H9 (cell line): Measurements from ENCODE around the gene S100Z. TPM values are rescaled to one million over a fixed set of nuclear protein-coding genes. Genes with fewer than 3 reads are reported as not detected.

Experiments
- DNase-seq: peaks from one replicate; pipeline ENCODE4 v3.0.0-alpha.2; 2017
- H2AFZ ChIP-seq: one replicate; pipeline ENCODE4 v1.6.1; 2013; ENCODE audit warnings: mild to moderate bottlenecking, low read length, control low read depth, moderate library complexity
- H2AK5ac ChIP-seq: 2 replicates; pipeline ENCODE4 v1.6.1; 2013; ENCODE audit warnings: low read length, control low read depth, mixed read lengths; ENCODE audit not compliant: insufficient read length
- H2BK120ac ChIP-seq: one replicate; pipeline ENCODE4 v1.6.1; 2013; ENCODE audit warnings: low read depth, mild to moderate bottlenecking, low read length, control low read depth, inconsistent platforms; ENCODE audit not compliant: poor library complexity, severe bottlenecking
- H2BK12ac ChIP-seq: 2 replicates; pipeline ENCODE4 v1.6.1; 2013; ENCODE audit warnings: low read length, control low read depth, mixed read lengths, low read depth; ENCODE audit not compliant: insufficient read length
- H2BK15ac ChIP-seq: 2 replicates; pipeline ENCODE4 v1.6.1; 2013; ENCODE audit warnings: low read depth, low read length, control low read depth
- H2BK20ac ChIP-seq: one replicate; pipeline ENCODE4 v1.6.1; 2013; ENCODE audit warnings: low read depth, mild to moderate bottlenecking, low read length, control low read depth, inconsistent platforms; ENCODE audit not compliant: poor library complexity, severe bottlenecking
- H2BK5ac ChIP-seq: 2 replicates; pipeline ENCODE4 v1.6.1; 2013; ENCODE audit warnings: low read length, control low read depth, mixed read lengths; ENCODE audit not compliant: insufficient read length
- H3K14ac ChIP-seq: 2 replicates; pipeline ENCODE4 v1.6.1; 2013; ENCODE audit warnings: low read length, control low read depth; ENCODE audit not compliant: insufficient read depth
- H3K18ac ChIP-seq: 2 replicates; pipeline ENCODE4 v1.6.1; 2013; ENCODE audit warnings: low read depth, mild to moderate bottlenecking, mixed read lengths, low read length, control low read depth; ENCODE audit not compliant: insufficient read length
- H3K23ac ChIP-seq: 2 replicates; pipeline ENCODE4 v1.6.1; 2013; ENCODE audit warnings: low read length, control low read depth, mixed read lengths, low read depth; ENCODE audit not compliant: insufficient read length
- H3K23me2 ChIP-seq: 2 replicates; pipeline ENCODE4 v1.6.1; 2013; ENCODE audit warnings: low read depth, mild to moderate bottlenecking, mixed read lengths, low read length, control low read depth; ENCODE audit not compliant: insufficient read length, poor library complexity, severe bottlenecking
- H3K27ac ChIP-seq: 2 replicates; pipeline ENCODE4 v1.5.1; 2013; ENCODE audit warnings: low read length, control low read depth, mixed read lengths, low read depth; ENCODE audit not compliant: insufficient read length
- H3K27me3 ChIP-seq: 2 replicates; pipeline ENCODE4 v1.6.1; 2013; ENCODE audit warnings: low read length, control low read depth, inconsistent platforms; ENCODE audit not compliant: insufficient read depth
- H3K4ac ChIP-seq: 2 replicates; pipeline ENCODE4 v1.6.1; 2013; ENCODE audit warnings: low read depth, mild to moderate bottlenecking, control low read depth, inconsistent platforms, low read length, moderate library complexity
- H3K4me1 ChIP-seq: 2 replicates; pipeline ENCODE4 v1.6.1; 2013; ENCODE audit warnings: low read length, control low read depth, inconsistent platforms; ENCODE audit not compliant: insufficient read depth
- H3K4me2 ChIP-seq: 2 replicates; pipeline ENCODE4 v1.6.1; 2013; ENCODE audit warnings: low read length, control low read depth, mixed read lengths; ENCODE audit not compliant: insufficient read length, insufficient read depth
- H3K56ac ChIP-seq: 2 replicates; pipeline ENCODE4 v1.6.1; 2013; ENCODE audit warnings: low read depth, mild to moderate bottlenecking, mixed read lengths, low read length, control low read depth; ENCODE audit not compliant: insufficient read length
- H3K79me1 ChIP-seq: 2 replicates; pipeline ENCODE4 v1.6.1; 2013; ENCODE audit warnings: low read depth, mild to moderate bottlenecking, moderate library complexity, low read length, control low read depth, inconsistent platforms; ENCODE audit not compliant: insufficient read depth, poor library complexity, severe bottlenecking
- H3K79me2 ChIP-seq: 2 replicates; pipeline ENCODE4 v1.6.1; 2013; ENCODE audit warnings: low read length, control low read depth, inconsistent platforms; ENCODE audit not compliant: insufficient read depth
- H3K9ac ChIP-seq: 2 replicates; pipeline ENCODE4 v1.6.1; 2013; ENCODE audit warnings: low read length, control low read depth, mixed read lengths; ENCODE audit not compliant: insufficient read length; ENCODE audit errors: extremely low read depth
- H3K9me3 ChIP-seq: one replicate; pipeline ENCODE4 v1.6.1; 2013; ENCODE audit warnings: low read depth, low read length, inconsistent platforms; ENCODE audit not compliant: control insufficient read depth
- H3T11ph ChIP-seq: one replicate; pipeline ENCODE4 v1.6.1; 2013; ENCODE audit warnings: mild to moderate bottlenecking, low read length, control low read depth, inconsistent platforms
- H4K20me1 ChIP-seq: one replicate; pipeline ENCODE4 v1.6.1; 2013; ENCODE audit not compliant: control insufficient read depth, insufficient read length, insufficient read depth
- H4K5ac ChIP-seq: 2 replicates; pipeline ENCODE4 v1.6.1; 2013; ENCODE audit warnings: low read depth, mild to moderate bottlenecking, mixed read lengths, low read length, control low read depth; ENCODE audit not compliant: insufficient read length
- H4K8ac ChIP-seq: replicated peaks from 2 replicates; pipeline ENCODE4 v1.6.1; 2013; ENCODE audit warnings: low read length, control low read depth, mixed read lengths, low read depth; ENCODE audit not compliant: insufficient read length
- H4K91ac ChIP-seq: 2 replicates; pipeline ENCODE4 v1.6.1; 2013; ENCODE audit warnings: low read depth, mild to moderate bottlenecking, moderate library complexity, mixed read lengths, low read length, control low read depth; ENCODE audit not compliant: insufficient read length
- H3K27ac Mint-ChIP-seq, 3 experiments: 2 replicates in 2 of 3; 3 replicates in 1 of 3; pipeline ENCODE4 v1.8.0; 2020 to 2021; ENCODE audit warnings: mixed read lengths in 3 of 3, mild to moderate bottlenecking in 1 of 3, moderate library complexity in 1 of 3
- H3K27me3 Mint-ChIP-seq: 2 replicates; pipeline ENCODE4 v1.8.0; 2021; ENCODE audit warnings: low read depth, mild to moderate bottlenecking, moderate library complexity, mixed read lengths
- H3K36me3 Mint-ChIP-seq, 3 experiments: 2 replicates in 2 of 3; 3 replicates in 1 of 3; pipeline ENCODE4 v1.8.0; 2020 to 2021; ENCODE audit warnings: low read depth in 3 of 3, mixed read lengths in 3 of 3; ENCODE audit not compliant: insufficient read depth in 1 of 3
- H3K4me1 Mint-ChIP-seq, 2 experiments: 2 replicates each; pipeline ENCODE4 v1.8.0; 2020; ENCODE audit warnings: mixed read lengths in 2 of 2
- H3K4me3 Mint-ChIP-seq, 2 experiments: 2 replicates in 1 of 2; 3 replicates in 1 of 2; pipeline ENCODE4 v1.8.0; 2020 to 2021; ENCODE audit warnings: mild to moderate bottlenecking in 2 of 2, mixed read lengths in 2 of 2, moderate library complexity in 1 of 2
- H3K9me3 Mint-ChIP-seq, 2 experiments: 2 replicates in 1 of 2; 3 replicates in 1 of 2; pipeline ENCODE4 v1.8.0; 2020; ENCODE audit warnings: mild to moderate bottlenecking in 2 of 2, mixed read lengths in 2 of 2, moderate library complexity in 1 of 2
- WGBS: extraction: QIAGEN DNeasy Blood & Tissue Kit; methylation state at CpG from one replicate; pipeline ENCODE4 v1.1.7; 2013; ENCODE audit warnings: missing lambda C conversion rate, low lambda C conversion rate, mixed read lengths; ENCODE audit not compliant: insufficient read length; ENCODE audit errors: extremely low coverage; 5-methylcytosine and 5-hydroxymethylcytosine counted together
- total RNA-seq: library from RNA; stranded (reverse); gene quantifications from 2 replicates; pipeline ENCODE4 v1.2.1, GENCODE V29; 2021
- TF ChIP-seq, protein P1 (sequence below): fragments of 200-600 bp; sonication (generic); conservative IDR thresholded peaks from 3 replicates; pipeline ENCODE4 v1.8.0; 2021; ENCODE audit warnings: antibody characterized with exemption, mild to moderate bottlenecking

Gene S100Z
- total RNA-seq, 1 experiment from 2014 or later, result not detected

DNA sequence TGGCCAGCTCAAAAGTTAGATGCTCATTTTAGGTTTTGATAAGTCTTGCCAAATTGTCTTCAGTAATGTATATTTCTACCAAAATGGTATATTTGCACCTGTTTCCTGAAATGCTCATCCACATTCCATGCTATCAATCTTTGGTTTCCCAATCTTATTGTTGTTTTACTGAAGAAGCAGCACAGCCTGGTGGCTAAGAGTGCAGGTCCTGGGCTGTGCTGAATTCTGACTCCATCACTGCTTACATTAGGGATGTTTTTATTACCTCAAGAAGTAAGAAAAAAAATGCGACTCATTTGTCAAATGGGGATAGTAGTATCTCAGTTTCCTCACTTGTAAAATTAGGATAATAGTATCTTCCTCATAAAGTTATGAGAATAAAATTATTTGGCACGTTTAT is 13.6 kb upstream of the S100Z start:
- Histone ChIP-seq H3K4me2 (no peak overlapping the region), H4K8ac (no peak overlapping the region), H2AK5ac (no peak overlapping the region), H2BK20ac (no peak overlapping the region), H3K14ac (no peak overlapping the region), H2BK120ac (no peak overlapping the region), H4K91ac (no peak overlapping the region), H4K20me1 (no peaks in the 10 kb centered on the region), H3K23me2 (no peaks in the 10 kb centered on the region), H3K4ac (no peak overlapping the region), H3K9me3 (no peaks in the 10 kb centered on the region), H4K5ac (no peak overlapping the region), H3T11ph (no peak overlapping the region), H3K56ac (no peak overlapping the region), H3K27ac (no peak overlapping the region), H3K4me1 (no peaks in the 10 kb centered on the region), H3K9ac (no peak overlapping the region), H2AFZ (no peak overlapping the region), H3K18ac (no peak overlapping the region), H2BK5ac (no peak overlapping the region), H2BK15ac (no peak overlapping the region), H2BK12ac (no peak overlapping the region), H3K79me1 (no peaks in the 10 kb centered on the region), H3K23ac (no peak overlapping the region), H3K79me2 (0 out of 2 replicates have a peak, but pooled peaks cover 1% of the 10 kb centered on the region), H3K27me3 (no peaks in the 10 kb centered on the region)
- Mint-ChIP-seq H3K36me3 (peaks cover 13 to 29% (median 17%) of the 10 kb centered on the region in 3 experiments), H3K4me3 (no peak overlapping the region), H3K27me3 (peaks cover 5% of the 10 kb centered on the region; the same call in 1 of the 2 replicates), H3K4me1 (peaks cover 15 to 19% of the 10 kb centered on the region in 2 experiments), H3K9me3 (no peaks in the 10 kb centered on the region), H3K27ac (no peak overlapping the region)
- no peak for DNase-seq
- no CpG with 5 or more reads among the region's 2 CpGs for WGBS
- TF ChIP-seq, protein P1, sequence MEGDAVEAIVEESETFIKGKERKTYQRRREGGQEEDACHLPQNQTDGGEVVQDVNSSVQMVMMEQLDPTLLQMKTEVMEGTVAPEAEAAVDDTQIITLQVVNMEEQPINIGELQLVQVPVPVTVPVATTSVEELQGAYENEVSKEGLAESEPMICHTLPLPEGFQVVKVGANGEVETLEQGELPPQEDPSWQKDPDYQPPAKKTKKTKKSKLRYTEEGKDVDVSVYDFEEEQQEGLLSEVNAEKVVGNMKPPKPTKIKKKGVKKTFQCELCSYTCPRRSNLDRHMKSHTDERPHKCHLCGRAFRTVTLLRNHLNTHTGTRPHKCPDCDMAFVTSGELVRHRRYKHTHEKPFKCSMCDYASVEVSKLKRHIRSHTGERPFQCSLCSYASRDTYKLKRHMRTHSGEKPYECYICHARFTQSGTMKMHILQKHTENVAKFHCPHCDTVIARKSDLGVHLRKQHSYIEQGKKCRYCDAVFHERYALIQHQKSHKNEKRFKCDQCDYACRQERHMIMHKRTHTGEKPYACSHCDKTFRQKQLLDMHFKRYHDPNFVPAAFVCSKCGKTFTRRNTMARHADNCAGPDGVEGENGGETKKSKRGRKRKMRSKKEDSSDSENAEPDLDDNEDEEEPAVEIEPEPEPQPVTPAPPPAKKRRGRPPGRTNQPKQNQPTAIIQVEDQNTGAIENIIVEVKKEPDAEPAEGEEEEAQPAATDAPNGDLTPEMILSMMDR, result no peak; the same call in 2 of the 3 replicates
